NOMO-1 treated with dmso at 0.1 percent for 144 hours (cell line): ENCODE data around the gene KCNJ15.
A peak's percentile ranks its signal among the peaks of the same experiment; 100 is the strongest.
"Not testable (repeated sequence)": the region's sequence is repeated elsewhere in the genome, so short reads cannot be mapped to it uniquely, and the experiment has no call there.

Source experiments
- DNase-seq: peaks from one replicate; lab custom pipeline; 2025; ENCODE audit not compliant: unreplicated experiment; lab: John Stamatoyannopoulos, UW

Gene KCNJ15

DNA sequence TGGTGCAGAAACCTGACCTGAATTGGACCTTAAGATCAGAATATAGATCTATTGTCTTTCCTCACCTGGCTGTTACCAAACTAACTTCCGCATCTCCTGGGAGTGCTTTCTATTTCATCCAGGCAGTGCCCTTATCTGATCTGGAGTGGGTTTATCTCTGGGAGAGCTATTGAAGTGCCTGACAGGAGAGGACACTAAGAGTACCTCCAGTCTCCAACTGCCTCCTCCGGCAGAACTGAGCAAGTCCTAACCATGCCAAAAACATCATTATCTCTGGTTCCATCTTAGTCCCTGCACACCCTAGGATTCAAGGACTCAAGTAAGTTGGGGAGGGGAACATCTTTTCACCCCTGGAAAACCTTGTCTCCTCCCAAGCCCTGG is 12.4 kb upstream of the KCNJ15 start:
- no peak for DNase-seq

GRCh38 chr21:38244885-38245869 is 11.6 kb upstream of the KCNJ15 start:
- DNase-seq, result peak; percentile 55

GRCh38 chr21:38246511-38246910 is 10.3 kb upstream of the KCNJ15 start:
- peak; percentile 29 for DNase-seq

GRCh38 chr21:38247054-38247453 is 9.7 kb upstream of the KCNJ15 start:
- not testable (repeated sequence) for DNase-seq

DNA sequence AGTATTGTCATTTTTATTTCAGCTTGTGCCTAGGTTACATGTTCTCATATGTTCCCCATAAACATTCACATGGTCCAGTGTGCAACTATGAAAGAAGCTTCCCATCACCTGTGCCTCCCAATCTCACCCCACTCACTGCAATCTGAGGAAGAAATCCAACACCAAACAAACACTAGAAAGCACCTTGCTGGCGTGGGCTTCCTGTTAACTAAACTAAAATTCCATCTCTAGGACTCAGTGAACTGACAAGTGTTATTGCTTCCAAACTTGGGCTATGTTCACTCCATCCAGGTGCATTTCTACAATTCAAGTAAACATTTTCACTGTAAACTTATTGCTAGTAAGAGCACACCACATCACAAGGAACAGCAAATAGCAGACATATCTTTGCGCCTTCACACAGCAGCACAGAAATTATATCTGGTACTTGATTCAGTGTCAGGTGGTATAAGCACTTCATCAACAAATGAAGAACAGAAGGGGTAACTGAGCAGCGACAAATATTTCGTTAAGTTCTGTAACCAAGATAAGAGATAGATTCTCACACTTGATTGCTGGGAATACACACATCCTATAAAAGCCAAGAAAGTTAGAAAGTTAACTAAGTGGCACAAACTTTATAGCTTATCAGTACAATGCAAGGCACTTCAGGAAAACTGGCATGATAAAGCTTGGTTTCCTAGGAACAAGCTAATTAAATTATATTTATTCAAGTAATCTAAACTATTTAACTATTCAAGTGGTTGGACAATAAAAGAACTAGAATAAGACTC is 8.9 kb upstream of the KCNJ15 start:
- DNase-seq, result no peak

DNA sequence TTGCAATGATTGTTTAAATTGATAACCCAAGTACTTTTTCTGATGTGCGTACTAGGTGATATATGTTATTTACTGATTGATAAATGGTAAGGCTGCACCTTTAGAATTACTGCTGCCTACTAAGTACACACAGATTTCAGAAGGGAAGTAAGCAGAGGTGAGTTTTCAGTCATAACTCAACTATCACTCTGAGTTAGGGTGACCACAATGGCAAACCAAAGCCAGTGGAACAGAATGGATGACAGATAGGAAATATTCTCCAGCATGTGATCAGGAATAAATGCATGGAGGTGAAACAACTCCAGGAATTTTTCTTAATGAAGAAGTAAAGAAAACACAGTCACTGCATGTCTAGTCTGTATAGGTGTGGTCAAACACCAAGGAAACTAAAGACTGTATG is 7.5 kb upstream of the KCNJ15 start:
- no peak for DNase-seq

DNA sequence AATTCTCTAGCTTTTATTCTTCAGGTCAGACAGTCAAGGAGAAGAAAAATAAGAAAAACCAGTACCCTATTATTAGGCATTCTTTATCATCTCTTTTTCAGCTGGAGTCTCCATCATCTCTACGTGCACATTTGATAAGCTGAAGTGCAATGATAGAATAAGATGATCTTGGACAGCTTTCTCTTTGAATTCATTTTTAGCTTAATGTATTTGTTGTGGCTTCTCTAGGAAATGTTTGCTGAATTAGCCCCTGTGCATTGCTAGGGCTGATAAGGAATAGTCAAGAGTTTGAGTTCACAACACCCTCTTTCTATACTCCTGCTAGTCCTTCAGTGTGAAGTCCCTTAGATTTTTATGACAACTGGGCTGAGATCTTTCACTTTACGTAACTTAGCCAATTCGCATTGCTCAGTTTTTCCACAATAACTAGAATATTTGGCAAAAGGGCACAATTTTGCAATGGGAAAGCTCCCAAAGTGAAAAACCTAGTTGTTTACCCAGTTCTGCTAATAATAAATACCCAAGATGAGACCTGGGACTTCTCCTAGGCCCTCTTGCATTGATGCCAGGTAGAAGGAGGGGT is 7.0 kb upstream of the KCNJ15 start:
- no peak for DNase-seq

GRCh38 chr21:38250991-38251418 is 5.8 kb upstream of the KCNJ15 start:
- DNase-seq, result no peak

GRCh38 chr21:38254970-38255369 is 1.8 kb upstream of the KCNJ15 start:
- DNase-seq, result no peak

DNA sequence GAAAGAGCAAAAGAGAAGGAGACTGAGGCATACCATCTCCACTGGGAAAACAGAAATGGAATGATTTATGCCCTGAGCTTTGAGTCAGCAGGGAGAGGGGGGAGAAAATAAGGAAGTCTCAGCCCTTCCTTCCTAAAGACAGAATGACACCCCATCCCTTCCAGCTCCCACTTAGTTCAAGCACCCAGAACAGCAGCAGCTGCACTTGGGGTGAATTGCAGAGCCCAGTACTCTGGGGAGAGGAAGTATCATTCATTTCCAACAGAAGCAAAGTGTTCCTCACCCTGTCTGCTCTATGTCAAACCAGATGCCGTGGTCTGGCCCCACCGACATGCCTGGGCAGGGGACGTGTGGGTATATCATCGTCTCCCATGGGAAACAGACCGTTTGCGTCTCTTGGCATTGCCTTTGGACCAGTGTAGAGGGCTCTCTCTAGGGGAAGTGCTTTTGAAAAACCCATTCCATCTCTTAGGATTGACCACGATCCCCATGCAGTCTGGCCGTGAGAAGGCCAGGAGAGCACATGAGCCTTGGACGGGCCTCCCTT is 1.1 kb upstream of the KCNJ15 start:
- no peak for DNase-seq

DNA sequence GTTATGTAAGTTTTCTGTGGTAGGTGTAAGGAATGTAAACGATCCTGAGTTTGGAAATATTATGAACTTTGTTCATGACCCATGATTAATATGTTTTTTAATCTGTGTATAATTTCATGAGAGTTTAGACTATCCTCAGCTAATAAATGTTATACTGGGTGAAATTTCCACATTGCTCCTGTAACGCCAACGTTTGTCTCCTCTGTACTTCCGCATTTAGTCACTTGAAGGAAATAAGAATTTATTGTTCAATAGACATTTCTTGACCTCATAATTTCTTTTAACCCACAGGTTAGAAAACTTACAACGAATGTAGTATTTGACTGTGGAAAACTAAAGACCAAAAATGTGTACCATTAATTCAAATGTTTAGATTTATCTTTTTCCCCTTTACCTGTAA is 876 bp downstream of the KCNJ15 start:
- DNase-seq, result no peak

GRCh38 chr21:38258521-38259485 is 2.0 kb downstream of the KCNJ15 start:
- DNase-seq, result no peak

DNA sequence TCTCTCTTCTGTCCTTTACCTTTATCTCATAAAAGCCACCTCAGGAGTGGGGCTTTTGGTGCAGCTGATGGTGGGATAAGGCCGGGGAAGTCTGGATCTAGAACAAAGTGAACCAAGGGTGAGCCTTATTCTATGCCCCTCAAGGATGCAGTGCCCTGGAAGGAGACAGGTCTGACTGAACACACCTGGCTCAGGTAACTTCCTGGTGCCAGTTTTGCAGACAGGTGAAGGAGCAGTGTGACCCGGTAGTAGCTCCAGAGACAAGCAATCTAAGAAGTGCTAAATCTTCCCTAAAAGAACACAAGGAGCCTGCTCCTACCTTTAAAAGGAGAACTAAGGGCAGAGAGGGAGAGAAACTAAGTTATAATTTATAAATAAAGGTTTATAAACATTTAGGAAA is 2.9 kb downstream of the KCNJ15 start:
- DNase-seq, result no peak

DNA sequence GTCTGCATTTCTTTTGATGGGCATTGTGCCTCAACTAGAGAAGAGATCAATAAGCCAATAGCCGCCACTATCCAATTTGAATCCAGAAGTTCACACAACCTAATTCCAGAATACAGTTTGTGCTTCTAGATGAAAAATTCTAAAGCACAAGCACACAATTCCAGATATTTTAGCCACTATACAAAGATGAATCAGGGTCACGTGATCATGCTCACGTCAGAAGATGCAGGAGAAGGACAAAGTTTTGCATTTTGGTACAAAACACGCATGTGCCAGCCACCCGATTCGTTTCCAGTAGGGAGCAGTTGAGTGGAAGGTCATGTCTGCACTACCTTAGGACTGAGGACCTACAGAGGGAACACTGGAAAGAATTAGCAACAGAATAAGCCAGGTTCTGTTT is 3.6 kb downstream of the KCNJ15 start:
- DNase-seq, result no peak

- no peak for DNase-seq
These were observed 5.1 kb downstream of the KCNJ15 start for GRCh38 chr21:38261851-38262250.

- no peak for DNase-seq
These were observed 6.7 kb downstream of the KCNJ15 start for GRCh38 chr21:38263493-38263892.

- no peak for DNase-seq
These were observed 7.8 kb downstream of the KCNJ15 start for GRCh38 chr21:38264571-38264970.

- no peak for DNase-seq
These were observed 8.4 kb downstream of the KCNJ15 start for GRCh38 chr21:38265166-38265565.

- DNase-seq, result no peak
These were observed 9.9 kb downstream of the KCNJ15 start for GRCh38 chr21:38266732-38267131.

DNA sequence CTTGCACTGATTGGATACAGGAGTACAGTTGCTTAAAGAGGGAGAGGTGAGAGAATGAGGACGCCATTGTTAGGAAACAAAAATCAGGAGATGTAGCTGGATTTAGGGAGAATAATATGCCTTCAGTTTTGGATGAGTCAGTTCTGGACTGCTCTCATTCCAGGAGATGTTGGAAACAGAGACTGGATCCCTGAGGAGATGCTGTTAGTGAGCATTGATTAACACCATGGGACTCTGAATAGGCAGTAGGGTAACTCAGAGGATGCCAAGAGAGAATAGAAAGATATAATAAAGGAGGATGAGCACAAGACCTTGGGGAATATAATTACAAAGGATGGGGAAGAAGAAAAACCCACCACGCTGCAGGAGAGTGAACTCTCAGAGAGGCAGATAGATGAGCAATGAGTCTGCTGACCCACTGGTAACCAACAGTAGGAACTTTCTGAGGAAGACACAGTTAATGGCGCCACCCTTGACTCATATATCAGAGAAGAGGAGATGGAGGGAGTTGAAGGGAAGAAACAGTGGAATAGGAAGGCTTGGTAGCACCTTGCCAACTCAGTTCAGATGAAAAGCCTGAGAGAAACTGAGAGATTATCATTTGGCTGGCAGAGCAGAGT is 10.5 kb downstream of the KCNJ15 start:
- DNase-seq, result no peak
